Lower lobe of right lung (tissue), 2 donors: ENCODE results near the gene CHODL. TPM values are rescaled to one million over a fixed set of nuclear protein-coding genes. Genes with fewer than 3 reads are reported as not detected.
A peak's percentile ranks its signal among the peaks of the same experiment; 100 is the strongest.

Experiments used
- ATAC-seq, 2 donors: fragments of 200-7000 bp; cut with Tn5 transposase; one replicate each; pipeline ENCODE4 v1.9.1; 2020 to 2022; ENCODE audit warnings: mild to moderate bottlenecking in 2 of 2, moderate library complexity in 2 of 2
- DNase-seq: peaks from one replicate; pipeline ENCODE4 v3.0.0-alpha.2; 2020
- H3K27ac ChIP-seq: fragments of 200-600 bp; one replicate; pipeline ENCODE4 v1.8.0; 2022
- H3K27me3 ChIP-seq: fragments of 200-600 bp; one replicate; pipeline ENCODE4 v1.8.0; 2022; ENCODE audit warnings: low read depth
- H3K36me3 ChIP-seq: fragments of 200-600 bp; one replicate; pipeline ENCODE4 v1.8.0; 2022; ENCODE audit warnings: mild to moderate bottlenecking
- H3K4me1 ChIP-seq: fragments of 200-600 bp; one replicate; pipeline ENCODE4 v1.8.0; 2022
- H3K4me3 ChIP-seq: fragments of 200-600 bp; one replicate; pipeline ENCODE4 v1.8.0; 2022; ENCODE audit warnings: mild to moderate bottlenecking
- H3K9me3 ChIP-seq: fragments of 200-600 bp; one replicate; pipeline ENCODE4 v1.8.0; 2022
- intact Hi-C: fragments of 100-400 bp; cut with DNase I; formaldehyde crosslinking; loops from one replicate; pipeline ENCODE4 v1.11.0; 2022
- total RNA-seq: library from RNA; stranded (reverse); fragmentation: NEBNext Ultra II Directional; extraction: Animal tissue kit (Norgen Biotek cat#: 25700); gene quantifications from one replicate; pipeline ENCODE4 v1.2.1, GENCODE V29; 2021
- TF ChIP-seq, protein P1 (sequence below): fragments of 200-600 bp; IDR thresholded peaks from one replicate; pipeline ENCODE4 v1.8.0; 2022; ENCODE audit warnings: antibody characterized with exemption, mild to moderate bottlenecking
- donor health status: DM: no; HTN: yes; CAD: no; lungs with severe emphysema.

The CHODL gene
- total RNA-seq, 1 donor from 2014 or later: not detected

GRCh38 chr21:18267496-18267895 lies 22.9 kb downstream of the CHODL start:
- Histone ChIP-seq H3K27ac (no peak overlapping the region), H3K9me3 (no peaks in the 10 kb centered on the region), H3K4me1 (no peaks in the 10 kb centered on the region), H3K27me3 (no peaks in the 10 kb centered on the region), H3K36me3 (no peaks in the 10 kb centered on the region), H3K4me3 (no peak overlapping the region)
- intact Hi-C loops: no loop called here
- TF ChIP-seq, protein P1, sequence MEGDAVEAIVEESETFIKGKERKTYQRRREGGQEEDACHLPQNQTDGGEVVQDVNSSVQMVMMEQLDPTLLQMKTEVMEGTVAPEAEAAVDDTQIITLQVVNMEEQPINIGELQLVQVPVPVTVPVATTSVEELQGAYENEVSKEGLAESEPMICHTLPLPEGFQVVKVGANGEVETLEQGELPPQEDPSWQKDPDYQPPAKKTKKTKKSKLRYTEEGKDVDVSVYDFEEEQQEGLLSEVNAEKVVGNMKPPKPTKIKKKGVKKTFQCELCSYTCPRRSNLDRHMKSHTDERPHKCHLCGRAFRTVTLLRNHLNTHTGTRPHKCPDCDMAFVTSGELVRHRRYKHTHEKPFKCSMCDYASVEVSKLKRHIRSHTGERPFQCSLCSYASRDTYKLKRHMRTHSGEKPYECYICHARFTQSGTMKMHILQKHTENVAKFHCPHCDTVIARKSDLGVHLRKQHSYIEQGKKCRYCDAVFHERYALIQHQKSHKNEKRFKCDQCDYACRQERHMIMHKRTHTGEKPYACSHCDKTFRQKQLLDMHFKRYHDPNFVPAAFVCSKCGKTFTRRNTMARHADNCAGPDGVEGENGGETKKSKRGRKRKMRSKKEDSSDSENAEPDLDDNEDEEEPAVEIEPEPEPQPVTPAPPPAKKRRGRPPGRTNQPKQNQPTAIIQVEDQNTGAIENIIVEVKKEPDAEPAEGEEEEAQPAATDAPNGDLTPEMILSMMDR: no peak
- no peak for ATAC-seq
- DNase-seq: no peak

GRCh38 chr21:18268906-18269305 lies 24.3 kb downstream of the CHODL start:
- ATAC-seq (no peak), DNase-seq (no peak)
- Histone ChIP-seq H3K4me1 (no peaks in the 10 kb centered on the region), H3K9me3 (no peaks in the 10 kb centered on the region), H3K27ac (no peak overlapping the region), H3K4me3 (no peak overlapping the region), H3K27me3 (no peaks in the 10 kb centered on the region), H3K36me3 (no peaks in the 10 kb centered on the region)
- intact Hi-C loops: no loop called here
- TF ChIP-seq, protein P1: no peak

DNA sequence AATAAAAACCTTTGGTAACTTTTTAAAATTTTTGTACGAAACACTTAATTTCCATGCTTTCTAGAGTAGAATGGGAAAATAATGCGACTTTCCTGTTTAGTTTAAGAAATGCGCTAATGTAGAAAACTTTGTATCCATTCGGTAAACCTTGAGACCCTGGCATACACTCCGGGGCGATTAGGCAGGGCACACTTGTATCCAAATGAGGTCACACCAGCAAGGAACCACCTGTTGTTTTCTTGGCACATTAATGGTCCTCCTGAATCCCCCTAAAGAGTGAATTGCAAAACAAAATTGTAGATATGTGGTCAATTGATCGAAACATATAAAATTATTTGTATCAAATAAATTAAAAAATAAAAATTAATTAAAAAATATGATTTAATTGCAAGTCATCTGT lies 25.2 kb downstream of the CHODL start:
- no peaks in the 10 kb centered on the region for H3K9me3 ChIP-seq
- intact Hi-C loops: no loop called here
- TF ChIP-seq, protein P1: no peak
- no peaks in the 10 kb centered on the region for H3K4me1 ChIP-seq
- DNase-seq (no peak), ATAC-seq (no peak)
- no peaks in the 10 kb centered on the region for H3K36me3 ChIP-seq
- H3K4me3 ChIP-seq: no peak overlapping the region
- H3K27ac ChIP-seq: no peak overlapping the region
- no peaks in the 10 kb centered on the region for H3K27me3 ChIP-seq

DNA sequence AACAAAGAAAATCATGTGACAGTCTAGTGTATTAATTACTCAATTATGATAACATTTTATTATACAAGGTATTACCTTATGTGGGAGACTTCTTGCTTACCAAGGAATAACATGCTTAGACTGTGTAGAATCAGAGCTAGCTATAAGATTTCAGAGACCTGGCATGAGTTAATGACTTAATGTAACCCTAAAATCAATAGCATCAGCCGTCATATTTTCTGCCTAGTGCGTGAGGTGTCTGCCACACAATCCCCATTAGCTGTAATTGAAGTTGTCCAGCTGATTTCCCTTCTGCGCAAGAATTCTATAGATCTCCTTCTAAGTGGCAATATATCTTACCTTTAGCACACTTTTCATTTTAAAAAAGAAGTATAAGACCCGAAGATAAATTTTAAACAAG lies 28.8 kb downstream of the CHODL start:
- Histone ChIP-seq H3K4me3 (no peak overlapping the region), H3K9me3 (no peaks in the 10 kb centered on the region), H3K27me3 (no peaks in the 10 kb centered on the region), H3K36me3 (no peaks in the 10 kb centered on the region), H3K27ac (no peak overlapping the region), H3K4me1 (no peaks in the 10 kb centered on the region)
- TF ChIP-seq, protein P1: no peak
- DNase-seq (no peak), ATAC-seq (no peak)
- intact Hi-C loops: no loop called here

- no peak for DNase-seq
- intact Hi-C loops: no loop called here
- H3K4me3 ChIP-seq: no peak overlapping the region
- H3K9me3 ChIP-seq: no peaks in the 10 kb centered on the region
- no peak overlapping the region for H3K27ac ChIP-seq
- H3K4me1 ChIP-seq: no peaks in the 10 kb centered on the region
- no peaks in the 10 kb centered on the region for H3K27me3 ChIP-seq
- ATAC-seq: peak; percentile 47 to 50
- no peaks in the 10 kb centered on the region for H3K36me3 ChIP-seq
- TF ChIP-seq, protein P1: no peak
Observed at GRCh38 chr21:18274370-18274769, 29.7 kb downstream of the CHODL start.

DNA sequence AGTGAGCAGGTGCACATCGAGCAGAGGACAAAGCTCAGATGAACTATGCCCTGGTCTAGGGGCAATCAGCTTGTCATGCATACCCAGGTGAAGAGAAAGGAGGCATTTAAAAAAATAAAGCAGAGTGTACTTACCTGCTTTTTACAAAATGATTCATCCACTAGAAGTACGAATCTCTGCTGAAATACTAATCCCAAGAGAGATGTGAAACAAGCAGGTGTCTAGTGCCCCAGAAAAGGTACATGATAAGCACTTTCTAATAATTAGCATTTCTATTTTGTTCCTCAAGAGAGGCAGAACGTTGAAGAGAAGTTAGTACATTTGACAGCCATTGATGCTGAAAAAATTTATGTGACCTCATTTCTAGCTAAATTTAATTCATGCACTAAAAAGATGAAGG lies 31.1 kb downstream of the CHODL start:
- no peak for ATAC-seq
- intact Hi-C loops: no loop called here
- no peak for DNase-seq
- H3K27ac ChIP-seq: no peak overlapping the region
- H3K4me1 ChIP-seq: no peaks in the 10 kb centered on the region
- H3K9me3 ChIP-seq: no peaks in the 10 kb centered on the region
- no peaks in the 10 kb centered on the region for H3K36me3 ChIP-seq
- H3K27me3 ChIP-seq: no peaks in the 10 kb centered on the region
- TF ChIP-seq, protein P1: no peak
- no peak overlapping the region for H3K4me3 ChIP-seq
